H1 (cell line): Measurements from ENCODE around the gene ABHD12. TPM values are rescaled to one million over a fixed set of nuclear protein-coding genes. Genes with fewer than 3 reads are reported as not detected.

Experiments
- CTCF ChIA-PET: fragments of 300-600 bp; sonication (Branson Sonifier 250); formaldehyde crosslinking; loops from one replicate; lab custom pipeline; 2021; ENCODE audit not compliant: partially characterized antibody; lab: Charles Lee
- POLR2A ChIA-PET: fragments of 300-600 bp; sonication (Branson Sonifier 250); formaldehyde crosslinking; loops from one replicate; lab custom pipeline; 2021; ENCODE audit warnings: inconsistent platforms; ENCODE audit not compliant: partially characterized antibody; lab: Charles Lee
- DNase-seq, 2 experiments: peaks; one replicate each; pipeline versions ENCODE4 v3.0.0 to v3.0.0-alpha.2; 2010 to 2022; ENCODE audit warnings: low spot score in 2 of 2, low read depth in 1 of 2, mixed read lengths in 1 of 2
- FAIRE-seq: peaks from 2 replicates; lab custom pipeline; 2011; peaks lifted over from hg19 to GRCh38; lab: Jason Lieb, UNC
- H2AFZ ChIP-seq: 2 replicates; pipeline ENCODE4 v1.8.1; 2012; ENCODE audit warnings: low read length, inconsistent platforms
- H2AK5ac ChIP-seq: 2 replicates; pipeline ENCODE4 v1.6.1; 2013; ENCODE audit warnings: low read depth, low read length
- H2BK120ac ChIP-seq: replicated peaks from 2 replicates; pipeline ENCODE3; 2013; ENCODE audit warnings: low read depth, low read length, inconsistent platforms
- H2BK12ac ChIP-seq: 2 replicates; pipeline ENCODE4 v1.6.1; 2013; ENCODE audit warnings: low read depth, low read length
- H2BK15ac ChIP-seq: 2 replicates; pipeline ENCODE4 v1.6.1; 2013; ENCODE audit warnings: low read length
- H2BK20ac ChIP-seq: 2 replicates; pipeline ENCODE4 v1.6.1; 2013; ENCODE audit warnings: low read length
- H2BK5ac ChIP-seq: 2 replicates; pipeline ENCODE4 v1.6.1; 2013; ENCODE audit warnings: low read depth, low read length
- H3K14ac ChIP-seq: 2 replicates; pipeline ENCODE4 v1.6.1; 2013; ENCODE audit warnings: inconsistent platforms; ENCODE audit not compliant: insufficient read length
- H3K18ac ChIP-seq: 2 replicates; pipeline ENCODE4 v1.6.1; 2013; ENCODE audit warnings: low read length; ENCODE audit errors: extremely low read depth
- H3K23ac ChIP-seq: 2 replicates; pipeline ENCODE4 v1.6.1; 2013; ENCODE audit warnings: inconsistent platforms; ENCODE audit not compliant: insufficient read length
- H3K23me2 ChIP-seq: 2 replicates; pipeline ENCODE4 v1.6.1; 2013; ENCODE audit warnings: low read depth, low read length
- H3K27ac ChIP-seq: 2 replicates; pipeline ENCODE4 v1.6.1; 2011; ENCODE audit warnings: low read depth, low read length, inconsistent platforms
- H3K27me3 ChIP-seq, 4 experiments: replicated peaks in 1 of 4; 1 replicate in 1 of 4; 2 replicates in 3 of 4; pipeline versions ENCODE4 v1.6.1 to v1.8.1; 2011 to 2013; ENCODE audit warnings: low read length in 3 of 4, mild to moderate bottlenecking in 3 of 4, inconsistent platforms in 2 of 4, mixed read lengths in 2 of 4, moderate library complexity in 1 of 4; ENCODE audit not compliant: control insufficient read depth in 3 of 4, insufficient read depth in 3 of 4; ENCODE audit errors: extremely low read depth in 1 of 4
- H3K36me3 ChIP-seq, 4 experiments: 2 replicates each; pipeline versions ENCODE4 v1.6.1 to v1.8.1; 2011 to 2013; ENCODE audit warnings: mild to moderate bottlenecking in 4 of 4, low read length in 3 of 4, moderate library complexity in 2 of 4, control low read depth in 1 of 4, inconsistent platforms in 1 of 4; ENCODE audit not compliant: insufficient read depth in 4 of 4, control insufficient read depth in 2 of 4
- H3K4ac ChIP-seq: replicated peaks from 2 replicates; pipeline ENCODE3; 2013; ENCODE audit warnings: low read length, low read depth, mixed read lengths, inconsistent platforms; ENCODE audit not compliant: insufficient read length
- H3K4me1 ChIP-seq, 4 experiments: replicated peaks in 1 of 4; 1 replicate in 1 of 4; 2 replicates in 3 of 4; pipeline versions ENCODE4 v1.6.1 to v1.8.1; 2011 to 2013; ENCODE audit warnings: low read length in 3 of 4, inconsistent platforms in 2 of 4, mixed read lengths in 1 of 4; ENCODE audit not compliant: insufficient read depth in 4 of 4, control insufficient read depth in 3 of 4
- H3K4me2 ChIP-seq, 2 experiments: 2 replicates each; pipeline versions ENCODE4 v1.6.1 to v1.8.1; 2011 to 2013; ENCODE audit warnings: low read depth in 2 of 2, low read length in 2 of 2, control low read depth in 1 of 2, inconsistent platforms in 1 of 2, mild to moderate bottlenecking in 1 of 2; ENCODE audit not compliant: insufficient read depth in 1 of 2
- H3K4me3 ChIP-seq, 4 experiments: fragments of 200-600, 300-600 bp in 1 of 4; sonication (generic), shearing (Covaris generic), sonication (Bioruptor Twin) in 1 of 4; 2 replicates each; pipeline versions ENCODE4 v1.5.1 to v1.8.1; 2011 to 2016; ENCODE audit warnings: low read length in 4 of 4, low read depth in 3 of 4, control low read depth in 2 of 4, inconsistent platforms in 2 of 4, mild to moderate bottlenecking in 2 of 4, mixed read lengths in 1 of 4, moderate library complexity in 1 of 4; ENCODE audit not compliant: insufficient read depth in 2 of 4; ENCODE audit errors: extremely low read depth in 1 of 4
- H3K56ac ChIP-seq: replicated peaks from 2 replicates; pipeline ENCODE3; 2013; ENCODE audit warnings: low read depth, mild to moderate bottlenecking, mixed read lengths, low read length, inconsistent platforms; ENCODE audit not compliant: insufficient read length
- H3K79me1 ChIP-seq: 2 replicates; pipeline ENCODE4 v1.6.1; 2013; ENCODE audit warnings: low read depth, low read length, control low read depth
- H3K79me2 ChIP-seq, 2 experiments: 2 replicates each; pipeline versions ENCODE4 v1.6.1 to v1.8.1; 2012 to 2013; ENCODE audit warnings: low read length in 2 of 2, mild to moderate bottlenecking in 2 of 2, inconsistent platforms in 1 of 2; ENCODE audit not compliant: insufficient read depth in 2 of 2, control insufficient read depth in 1 of 2
- H3K9ac ChIP-seq, 4 experiments: replicated peaks in 1 of 4; 1 replicate in 1 of 4; 2 replicates in 3 of 4; pipeline versions ENCODE4 v1.6.1 to v1.8.1; 2011 to 2013; ENCODE audit warnings: low read depth in 3 of 4, low read length in 3 of 4, control low read depth in 2 of 4, mild to moderate bottlenecking in 2 of 4, moderate library complexity in 2 of 4, inconsistent platforms in 1 of 4; ENCODE audit errors: extremely low read depth in 1 of 4
- H3K9me3 ChIP-seq, 2 experiments: 2 replicates each; pipeline versions ENCODE4 v1.6.1 to v1.8.1; 2012 to 2013; ENCODE audit warnings: mild to moderate bottlenecking in 2 of 2, moderate library complexity in 2 of 2, control low read depth in 1 of 2, inconsistent platforms in 1 of 2, low read depth in 1 of 2, low read length in 1 of 2, mixed read lengths in 1 of 2; ENCODE audit not compliant: insufficient read depth in 2 of 2
- H4K20me1 ChIP-seq, 2 experiments: replicated peaks in 1 of 2; 2 replicates each; pipeline versions ENCODE3 to v1.8.1; 2011 to 2013; ENCODE audit warnings: inconsistent platforms in 2 of 2, low read length in 2 of 2, mild to moderate bottlenecking in 1 of 2; ENCODE audit not compliant: insufficient read depth in 2 of 2, control insufficient read depth in 1 of 2
- H4K5ac ChIP-seq: 2 replicates; pipeline ENCODE4 v1.6.1; 2013; ENCODE audit warnings: low read length, low read depth, mixed read lengths, inconsistent platforms; ENCODE audit not compliant: insufficient read length
- H4K8ac ChIP-seq: 2 replicates; pipeline ENCODE4 v1.8.0; 2013; ENCODE audit warnings: mild to moderate bottlenecking, moderate library complexity, low read length, inconsistent platforms; ENCODE audit not compliant: insufficient read depth; ENCODE audit errors: extremely low read depth
- H4K91ac ChIP-seq: replicated peaks from 2 replicates; pipeline ENCODE3; 2013; ENCODE audit warnings: low read length, mixed read lengths, inconsistent platforms; ENCODE audit not compliant: insufficient read length
- CTCF ChIP-seq, 3 experiments: IDR thresholded peaks; 1 replicate in 2 of 3; 2 replicates in 1 of 3; pipeline versions ENCODE4 v1.5.1 to v1.6.1; 2011; ENCODE audit warnings: low read length in 3 of 3, mild to moderate bottlenecking in 3 of 3, inconsistent platforms in 2 of 3, low read depth in 1 of 3, moderate library complexity in 1 of 3; ENCODE audit not compliant: insufficient read depth in 1 of 3; ENCODE audit errors: control extremely low read depth in 1 of 3
- POLR2A ChIP-seq, 2 experiments: IDR thresholded peaks; 1 replicate in 1 of 2; 2 replicates in 1 of 2; pipeline ENCODE4 v1.6.1; 2011; ENCODE audit warnings: low read depth in 2 of 2, low read length in 2 of 2, mild to moderate bottlenecking in 2 of 2; ENCODE audit errors: control extremely low read depth in 1 of 2
- POLR2AphosphoS5 ChIP-seq: IDR thresholded peaks from 2 replicates; pipeline ENCODE4 v1.6.1; 2011; ENCODE audit warnings: low read depth, low read length
- RAD21 ChIP-seq, 2 experiments: IDR thresholded peaks in 1 of 2; conservative IDR thresholded peaks in 1 of 2; 2 replicates each; pipeline ENCODE4 v1.6.1; 2011; ENCODE audit warnings: low read depth in 2 of 2, low read length in 2 of 2, improper control_type of control experiment in 1 of 2, inconsistent platforms in 1 of 2, mild to moderate bottlenecking in 1 of 2, moderate library complexity in 1 of 2
- SUZ12 ChIP-seq: fragments of 200-600 bp; sonication (generic); IDR thresholded peaks from 2 replicates; pipeline ENCODE4 v1.6.1; 2012; ENCODE audit warnings: mild to moderate bottlenecking, inconsistent platforms, low read length, moderate library complexity, mixed read lengths
- WGBS, 2 experiments: shearing (Covaris generic) in 1 of 2; methylation state at CpG; one replicate each; pipeline versions ENCODE4 v1.1.6 to v1.1.7; 2013 to 2015; ENCODE audit warnings: low lambda C conversion rate in 2 of 2, mixed read lengths in 2 of 2, inconsistent platforms in 1 of 2, low coverage in 1 of 2, missing lambda C conversion rate in 1 of 2; ENCODE audit not compliant: insufficient replicate concordance in 2 of 2, insufficient coverage in 1 of 2, insufficient read length in 1 of 2; ENCODE audit errors: extremely low coverage in 1 of 2, missing lambda C conversion rate in 1 of 2; 5-methylcytosine and 5-hydroxymethylcytosine counted together
- polyA plus RNA-seq, 7 experiments: library from polyadenylated mRNA; depleted of rRNA in 3 of 7; stranded (reverse) in 5 of 7; unstranded in 2 of 7; fragments of >200 nt in 5 of 7; fragments of 200-250 nt in 2 of 7; gene quantifications; 1 replicate in 5 of 7; 2 replicates in 1 of 7; 4 replicates in 1 of 7; pipeline versions ENCODE4 v1.2.1 to v1.2.3, GENCODE V29; 2011 to 2013; ENCODE audit warnings: missing spikeins in 2 of 7, mixed read lengths in 2 of 7
- total RNA-seq: library from RNA; stranded (reverse); fragmentation: NEBNext Ultra II Directional; extraction: Animal tissue kit (Norgen Biotek cat#: 25700); gene quantifications from 2 replicates; pipeline ENCODE4 v1.2.1, GENCODE V29; 2021

Gene ABHD12
- total and polyA plus RNA-seq, 2 of the 8 experiments (the other 6 are each of a cell fraction or from before 2014, with no cell fraction given): 31.3 to 59.5 TPM

GRCh38 chr20:25296094-25297093, 94.2 kb downstream of the ABHD12 start:
- Histone ChIP-seq H3K14ac (no peak overlapping the region), H3K36me3 (no peaks in the 10 kb centered on the region; a peak in 2 of 8 replicates), H3K18ac (no peak overlapping the region), H4K91ac (no peak overlapping the region), H2BK120ac (no peak overlapping the region), H4K5ac (no peak overlapping the region), H2BK5ac (0 out of 2 replicates have a peak overlapping the region, but pooled peaks have one; percentile 35), H3K27me3 (no peaks in the 10 kb centered on the region; a peak in 1 of 7 replicates), H2BK12ac (no peak overlapping the region), H3K4me2 (no peak overlapping the region), H3K23me2 (no peaks in the 10 kb centered on the region), H3K79me1 (peaks cover 7% of the 10 kb centered on the region; the same call in 1 of the 2 replicates), H2BK15ac (no peak overlapping the region), H4K8ac (no peak overlapping the region), H2AK5ac (no peak overlapping the region), H3K9ac (no peak overlapping the region), H2BK20ac (no peak overlapping the region), H3K9me3 (no peaks in the 10 kb centered on the region), H3K4me1 (peaks cover 0 to 7% (median 2%) of the 10 kb centered on the region in 4 experiments; a peak in 3 of 7 replicates), H3K4ac (no peak overlapping the region), H3K27ac (peak overlapping the region; percentile 32; the same call in 1 of the 2 replicates), H3K23ac (no peak overlapping the region), H4K20me1 (peaks cover 0 to 2% of the 10 kb centered on the region in 2 experiments), H3K4me3 (no peak overlapping the region), H2AFZ (no peak overlapping the region), H3K56ac (no peak overlapping the region), H3K79me2 (no peaks in the 10 kb centered on the region)
- ChIA-PET CTCF (interaction anchor here (0.6 to 4.7 kb wide), 28 partner anchors 7 to 307 kb away, joined by 3 to 79 read pairs (median 5); partner anchors contain the start of genes GINS1 and PYGB), POLR2A (interaction anchor here (0.6 to 4.1 kb wide), 6 partner anchors 9 to 112 kb away, joined by 3 to 22 read pairs (median 4); partner anchors contain the start of gene GINS1)
- 94% methylated on average over 24 of the region's 24 CpGs; no CpG with 5 or more reads in 1 of the 2 experiments for WGBS, 2 experiments
- FAIRE-seq (no peak), DNase-seq (no peak)
- peak; percentile 68; the same call in 1 of the 2 replicates for TF ChIP-seq POLR2AphosphoS5
- peak in 2 of 3 experiments; percentile 27 to 35; a peak in 2 of 4 replicates for TF ChIP-seq CTCF (IDR thresholded peaks at IDR 0.05; ENCODE audit: control extremely low read depth in 1 of 3, insufficient read depth in 1 of 3, low read depth in 1 of 3, low read length in 3 of 3)
- peak; percentile 12 to 24; a peak in 1 of 4 replicates for TF ChIP-seq RAD21 (IDR thresholded peaks at IDR 0.05 in 1 of 2, conservative IDR thresholded peaks at IDR 0.05 in 1 of 2; ENCODE audit: low read depth in 2 of 2, low read length in 2 of 2)
- TF ChIP-seq POLR2A (IDR thresholded peaks at IDR 0.05; ENCODE audit: control extremely low read depth in 1 of 2, low read depth in 2 of 2, low read length in 2 of 2): peak; percentile 17 to 32; a peak in 1 of 3 replicates
- TF ChIP-seq SUZ12: no peak
